Liver (tissue), 3 donors: ENCODE data around the gene RRP1.

Experiments
- NR2F2 ChIP-seq: IDR thresholded peaks from 2 replicates; pipeline ENCODE4 v1.6.1; 2016; ENCODE audit warnings: antibody characterized with exemption
- RAD21 ChIP-seq, 2 donors: IDR thresholded peaks; 2 replicates each; pipeline ENCODE4 v1.6.1; 2016; ENCODE audit warnings: antibody characterized with exemption in 2 of 2, mild to moderate bottlenecking in 2 of 2
- TF ChIP-seq, protein P1 (sequence below): IDR thresholded peaks from 2 replicates; pipeline ENCODE4 v1.6.1; 2016; ENCODE audit warnings: antibody characterized with exemption, mild to moderate bottlenecking
- TF ChIP-seq, protein P2 (sequence below): fragments of 150-350 bp; IDR thresholded peaks from 2 replicates; pipeline ENCODE4 v1.5.1; 2017; ENCODE audit warnings: improper control_type of control experiment, low read depth, low read length; ENCODE audit not compliant: missing input control
- TF ChIP-seq, protein P3 (sequence below): IDR thresholded peaks from 2 replicates; pipeline ENCODE4 v1.6.1; 2016; ENCODE audit warnings: antibody characterized with exemption
- donor health status: healthy.
- donor health status: healthy.

DNA sequence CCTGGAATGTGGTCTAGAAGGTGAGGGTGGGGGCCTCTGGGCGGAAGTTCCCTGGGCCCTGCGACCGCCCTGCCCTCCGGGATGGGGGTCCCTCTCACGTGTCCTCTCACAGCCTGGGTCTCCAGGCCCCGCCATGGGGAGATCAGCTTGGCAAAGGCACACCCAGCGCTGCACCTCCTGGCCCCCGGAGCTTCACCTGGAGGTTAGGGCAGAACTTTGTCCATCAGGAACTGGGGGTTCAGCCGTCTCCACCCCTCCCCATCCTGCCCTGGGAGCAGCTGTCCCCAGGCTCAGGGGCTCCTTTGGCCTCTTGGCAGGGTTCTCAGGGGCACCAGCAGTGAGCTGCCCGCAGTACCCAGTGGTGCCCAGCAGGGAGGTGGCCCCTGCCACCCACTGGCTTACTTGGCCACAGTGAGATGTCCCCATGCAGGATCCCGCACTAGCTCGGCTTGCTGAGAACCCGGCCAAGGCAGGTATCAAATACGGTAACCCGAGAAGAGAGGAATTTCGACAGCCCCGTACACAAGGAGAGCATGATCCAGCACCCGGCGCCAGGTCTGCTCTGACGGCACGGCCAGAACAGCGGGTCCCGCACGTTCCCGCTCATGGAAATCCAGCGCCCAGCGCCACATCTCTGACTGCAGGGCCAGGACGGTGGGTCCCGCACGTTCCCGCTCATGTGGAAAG lies 36.7 kb downstream of the RRP1 start:
- TF ChIP-seq, protein P1, sequence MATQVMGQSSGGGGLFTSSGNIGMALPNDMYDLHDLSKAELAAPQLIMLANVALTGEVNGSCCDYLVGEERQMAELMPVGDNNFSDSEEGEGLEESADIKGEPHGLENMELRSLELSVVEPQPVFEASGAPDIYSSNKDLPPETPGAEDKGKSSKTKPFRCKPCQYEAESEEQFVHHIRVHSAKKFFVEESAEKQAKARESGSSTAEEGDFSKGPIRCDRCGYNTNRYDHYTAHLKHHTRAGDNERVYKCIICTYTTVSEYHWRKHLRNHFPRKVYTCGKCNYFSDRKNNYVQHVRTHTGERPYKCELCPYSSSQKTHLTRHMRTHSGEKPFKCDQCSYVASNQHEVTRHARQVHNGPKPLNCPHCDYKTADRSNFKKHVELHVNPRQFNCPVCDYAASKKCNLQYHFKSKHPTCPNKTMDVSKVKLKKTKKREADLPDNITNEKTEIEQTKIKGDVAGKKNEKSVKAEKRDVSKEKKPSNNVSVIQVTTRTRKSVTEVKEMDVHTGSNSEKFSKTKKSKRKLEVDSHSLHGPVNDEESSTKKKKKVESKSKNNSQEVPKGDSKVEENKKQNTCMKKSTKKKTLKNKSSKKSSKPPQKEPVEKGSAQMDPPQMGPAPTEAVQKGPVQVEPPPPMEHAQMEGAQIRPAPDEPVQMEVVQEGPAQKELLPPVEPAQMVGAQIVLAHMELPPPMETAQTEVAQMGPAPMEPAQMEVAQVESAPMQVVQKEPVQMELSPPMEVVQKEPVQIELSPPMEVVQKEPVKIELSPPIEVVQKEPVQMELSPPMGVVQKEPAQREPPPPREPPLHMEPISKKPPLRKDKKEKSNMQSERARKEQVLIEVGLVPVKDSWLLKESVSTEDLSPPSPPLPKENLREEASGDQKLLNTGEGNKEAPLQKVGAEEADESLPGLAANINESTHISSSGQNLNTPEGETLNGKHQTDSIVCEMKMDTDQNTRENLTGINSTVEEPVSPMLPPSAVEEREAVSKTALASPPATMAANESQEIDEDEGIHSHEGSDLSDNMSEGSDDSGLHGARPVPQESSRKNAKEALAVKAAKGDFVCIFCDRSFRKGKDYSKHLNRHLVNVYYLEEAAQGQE: no peak
- TF ChIP-seq RAD21 (IDR thresholded peaks at IDR 0.05): peak in 1 of 2 donors; percentile 46
- TF ChIP-seq, protein P2, sequence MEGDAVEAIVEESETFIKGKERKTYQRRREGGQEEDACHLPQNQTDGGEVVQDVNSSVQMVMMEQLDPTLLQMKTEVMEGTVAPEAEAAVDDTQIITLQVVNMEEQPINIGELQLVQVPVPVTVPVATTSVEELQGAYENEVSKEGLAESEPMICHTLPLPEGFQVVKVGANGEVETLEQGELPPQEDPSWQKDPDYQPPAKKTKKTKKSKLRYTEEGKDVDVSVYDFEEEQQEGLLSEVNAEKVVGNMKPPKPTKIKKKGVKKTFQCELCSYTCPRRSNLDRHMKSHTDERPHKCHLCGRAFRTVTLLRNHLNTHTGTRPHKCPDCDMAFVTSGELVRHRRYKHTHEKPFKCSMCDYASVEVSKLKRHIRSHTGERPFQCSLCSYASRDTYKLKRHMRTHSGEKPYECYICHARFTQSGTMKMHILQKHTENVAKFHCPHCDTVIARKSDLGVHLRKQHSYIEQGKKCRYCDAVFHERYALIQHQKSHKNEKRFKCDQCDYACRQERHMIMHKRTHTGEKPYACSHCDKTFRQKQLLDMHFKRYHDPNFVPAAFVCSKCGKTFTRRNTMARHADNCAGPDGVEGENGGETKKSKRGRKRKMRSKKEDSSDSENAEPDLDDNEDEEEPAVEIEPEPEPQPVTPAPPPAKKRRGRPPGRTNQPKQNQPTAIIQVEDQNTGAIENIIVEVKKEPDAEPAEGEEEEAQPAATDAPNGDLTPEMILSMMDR: peak; percentile 23
- TF ChIP-seq NR2F2: no peak
- TF ChIP-seq, protein P3, sequence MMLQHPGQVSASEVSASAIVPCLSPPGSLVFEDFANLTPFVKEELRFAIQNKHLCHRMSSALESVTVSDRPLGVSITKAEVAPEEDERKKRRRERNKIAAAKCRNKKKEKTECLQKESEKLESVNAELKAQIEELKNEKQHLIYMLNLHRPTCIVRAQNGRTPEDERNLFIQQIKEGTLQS: no peak
